Measurements from ENCODE around the gene GPR63.

GPR63 gene

GRCh38 chr6:96816301-96816817 is 20.9 kb downstream of the GPR63 start:
- no peak for DNase-seq

- no peak for DNase-seq
Observed at GRCh38 chr6:96814625-96815024, 22.7 kb downstream of the GPR63 start.

GRCh38 chr6:96812077-96812703 is 25.1 kb downstream of the GPR63 start:
- DNase-seq: no peak

GRCh38 chr6:96811670-96812069 is 25.6 kb downstream of the GPR63 start:
- no peak for DNase-seq

GRCh38 chr6:96811136-96811535 is 26.1 kb downstream of the GPR63 start:
- no peak for DNase-seq

- DNase-seq: no peak
Observed at GRCh38 chr6:96809119-96809518, 28.2 kb downstream of the GPR63 start.

- no peak for DNase-seq
Observed at GRCh38 chr6:96803106-96803481, 34.2 kb downstream of the GPR63 start.

- no peak for DNase-seq
Observed at GRCh38 chr6:96795481-96795880, 41.8 kb downstream of the GPR63 start.

GRCh38 chr6:96794980-96795379 is 42.3 kb downstream of the GPR63 start:
- no peak for DNase-seq

GRCh38 chr6:96792561-96793190 is 44.6 kb downstream of the GPR63 start:
- no peak for DNase-seq

GRCh38 chr6:96789871-96790270 is 47.4 kb downstream of the GPR63 start:
- DNase-seq: no peak

GRCh38 chr6:96787846-96788580 is 49.3 kb downstream of the GPR63 start:
- peak; percentile 8 to 67 for DNase-seq

GRCh38 chr6:96786336-96786735 is 50.9 kb downstream of the GPR63 start:
- DNase-seq: no peak

- DNase-seq: no peak
Observed at GRCh38 chr6:96784650-96785049, 52.6 kb downstream of the GPR63 start.

GRCh38 chr6:96783307-96783706 is 54.0 kb downstream of the GPR63 start:
- DNase-seq: no peak

- DNase-seq: no peak
Observed at GRCh38 chr6:96781557-96781956, 55.7 kb downstream of the GPR63 start.

GRCh38 chr6:96777113-96777512 is 60.2 kb downstream of the GPR63 start:
- DNase-seq: no peak

GRCh38 chr6:96775727-96776400 is 61.4 kb downstream of the GPR63 start:
- no peak for DNase-seq

GRCh38 chr6:96766769-96767168 is 70.5 kb downstream of the GPR63 start:
- no peak for DNase-seq

- no peak for DNase-seq
Observed at GRCh38 chr6:96762599-96762998, 74.7 kb downstream of the GPR63 start.

GRCh38 chr6:96761794-96762193 is 75.5 kb downstream of the GPR63 start:
- DNase-seq: no peak

- DNase-seq: no peak
Observed at GRCh38 chr6:96760153-96760687, 77.1 kb downstream of the GPR63 start.

GRCh38 chr6:96755096-96755495 is 82.2 kb downstream of the GPR63 start:
- no peak for DNase-seq
